NCI-H526 (cell line): Measurements from ENCODE around the gene CTNNBL1.
"Not testable (repeated sequence)": the region's sequence is repeated elsewhere in the genome, so short reads cannot be mapped to it uniquely, and the experiment has no call there.

Experiments
- DNase-seq, 2 experiments: peaks; one replicate each; lab custom pipeline; 2025; lab: John Stamatoyannopoulos, UW

CTNNBL1 gene

GRCh38 chr20:37711001-37711400, 17.2 kb downstream of the CTNNBL1 start:
- no peak for DNase-seq

- no peak for DNase-seq
These were observed 18.4 kb downstream of the CTNNBL1 start for GRCh38 chr20:37711994-37712964.

GRCh38 chr20:37713396-37713795, 19.6 kb downstream of the CTNNBL1 start:
- DNase-seq, result no peak

- DNase-seq, result no peak
These were observed 21.3 kb downstream of the CTNNBL1 start for GRCh38 chr20:37714978-37715672.

DNA sequence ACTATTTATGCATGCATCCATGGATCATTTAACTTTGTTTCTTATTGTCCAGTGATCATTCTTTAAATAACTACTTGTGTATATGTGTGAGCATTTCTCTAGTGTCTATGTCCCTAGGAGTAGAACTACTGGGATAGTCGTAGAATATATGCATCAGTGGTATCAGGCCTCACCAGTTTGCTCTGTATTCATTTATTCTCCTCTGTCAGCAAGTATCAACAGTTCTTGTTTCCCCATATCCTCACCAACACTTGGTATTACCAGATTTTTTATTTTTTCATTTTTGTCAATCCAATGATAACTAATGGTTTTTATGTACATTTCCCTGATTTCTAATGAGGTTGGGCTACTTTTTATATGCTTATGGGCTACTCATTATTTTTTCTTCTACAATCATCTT, 27.9 kb downstream of the CTNNBL1 start:
- DNase-seq, result no peak

DNA sequence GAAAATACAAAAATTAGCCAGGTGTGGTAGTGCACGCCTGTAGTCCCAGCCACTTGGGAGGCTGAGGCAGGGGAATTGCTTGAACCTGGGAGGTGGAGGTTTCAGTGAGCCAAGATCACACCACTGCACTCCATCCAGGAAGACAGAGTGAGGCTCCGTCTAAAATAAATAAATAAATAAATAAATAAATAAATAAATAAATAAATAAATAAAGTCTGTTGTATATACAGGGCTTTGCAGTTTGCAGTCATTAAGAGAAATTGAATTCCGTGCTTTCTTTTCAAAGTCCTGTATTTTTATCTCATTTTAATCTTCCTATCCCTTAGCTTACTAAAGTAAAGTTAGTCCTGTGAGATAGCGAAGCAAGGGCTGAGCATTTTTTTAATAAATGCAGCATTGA, 28.5 kb downstream of the CTNNBL1 start:
- DNase-seq, result not testable (repeated sequence)

GRCh38 chr20:37723668-37724067, 29.8 kb downstream of the CTNNBL1 start:
- DNase-seq, result no peak

DNA sequence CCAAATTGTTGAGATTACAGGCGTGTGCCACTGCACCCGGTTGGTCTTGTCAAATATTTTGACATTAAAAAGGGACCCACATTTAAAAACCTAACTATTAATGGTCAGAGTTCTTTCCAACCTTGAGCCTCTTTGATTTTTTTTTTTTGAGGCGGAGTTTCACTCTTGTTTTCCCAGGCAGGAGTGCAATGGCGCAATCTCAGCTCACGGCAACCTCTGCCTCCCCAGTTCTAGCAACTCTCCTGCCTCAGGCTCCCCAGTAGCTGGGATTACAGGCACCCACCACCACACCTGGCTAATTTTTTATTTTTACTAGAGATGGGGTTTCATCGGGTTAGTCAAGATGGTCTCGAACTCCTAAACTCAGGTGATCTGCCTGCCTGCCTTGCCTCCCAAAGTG, 31.3 kb downstream of the CTNNBL1 start:
- DNase-seq, result no peak

GRCh38 chr20:37725855-37726254, 32.0 kb downstream of the CTNNBL1 start:
- peak; percentile 4 to 11 for DNase-seq

GRCh38 chr20:37726321-37726720, 32.5 kb downstream of the CTNNBL1 start:
- DNase-seq, result no peak

- DNase-seq, result no peak
These were observed 33.4 kb downstream of the CTNNBL1 start for GRCh38 chr20:37726971-37727956.

DNA sequence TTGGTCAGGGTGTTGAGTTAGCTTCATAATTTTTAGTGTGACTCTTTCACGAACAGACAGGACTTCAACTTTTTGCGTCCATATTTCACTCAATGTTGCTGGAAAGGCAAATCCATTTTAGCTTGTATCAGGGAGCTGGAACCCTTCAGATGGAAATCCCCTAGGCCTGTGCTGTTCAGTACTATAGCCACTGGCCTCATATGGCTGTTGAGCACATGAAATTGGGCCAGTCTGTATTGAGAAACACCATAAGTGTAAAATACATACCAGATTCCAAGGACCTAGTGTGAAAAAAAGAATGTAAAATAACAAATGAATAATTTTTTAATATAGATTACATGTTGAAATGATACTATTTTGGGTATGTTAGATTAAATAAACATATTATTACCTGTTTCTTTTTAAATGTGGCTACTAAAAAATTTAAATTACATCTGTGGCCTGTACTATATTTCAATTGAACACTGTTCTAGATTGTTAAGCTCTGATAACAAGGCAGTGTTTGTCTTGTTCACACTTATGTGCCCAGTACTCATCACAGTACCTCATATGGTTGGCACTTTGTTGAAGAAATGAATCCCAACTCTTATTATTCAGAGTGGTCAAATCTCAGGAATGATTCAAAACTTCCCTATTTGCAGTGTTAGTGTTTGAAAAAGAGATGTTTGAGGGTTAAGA, 34.3 kb downstream of the CTNNBL1 start:
- no peak for DNase-seq

- DNase-seq, result no peak
These were observed 34.8 kb downstream of the CTNNBL1 start for GRCh38 chr20:37728635-37728983.

DNA sequence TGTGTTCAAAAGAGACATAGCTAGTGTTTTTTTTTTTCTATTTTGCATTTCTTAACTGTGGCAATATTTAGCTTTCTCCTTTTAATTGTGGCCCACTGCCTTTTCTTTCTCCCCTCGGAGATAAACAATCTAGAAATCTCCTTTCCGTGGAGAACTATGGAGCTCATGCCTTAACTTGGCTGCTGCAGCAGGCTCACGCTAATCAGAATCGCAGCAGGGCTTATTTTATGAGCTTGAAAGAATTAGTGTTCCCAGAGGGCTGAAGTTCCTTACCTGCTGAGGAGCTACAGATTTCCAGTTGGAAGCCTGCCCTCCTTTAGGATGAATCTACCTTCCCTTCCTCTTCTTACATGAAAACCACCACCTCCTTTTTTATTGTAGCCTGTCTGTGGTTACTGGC, 35.6 kb downstream of the CTNNBL1 start:
- no peak for DNase-seq

DNA sequence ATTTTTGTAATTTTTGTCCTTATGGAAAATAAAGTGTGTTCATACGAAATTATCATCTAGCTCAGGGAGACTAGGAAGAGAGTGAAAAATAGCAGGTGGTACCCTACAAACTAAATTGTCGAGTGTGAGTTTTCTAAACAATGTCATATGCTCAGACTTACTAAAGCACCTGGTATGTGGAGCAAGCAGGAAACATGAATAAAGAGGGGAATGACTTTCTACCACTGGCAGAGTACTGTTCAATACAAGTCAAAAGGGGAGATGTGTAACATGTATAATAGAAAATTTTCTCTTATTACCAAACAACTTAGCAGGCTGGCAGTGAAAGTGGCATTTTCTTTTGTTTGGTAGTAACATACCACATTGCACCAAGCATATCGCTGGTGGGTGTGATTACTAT, 36.1 kb downstream of the CTNNBL1 start:
- DNase-seq, result no peak

DNA sequence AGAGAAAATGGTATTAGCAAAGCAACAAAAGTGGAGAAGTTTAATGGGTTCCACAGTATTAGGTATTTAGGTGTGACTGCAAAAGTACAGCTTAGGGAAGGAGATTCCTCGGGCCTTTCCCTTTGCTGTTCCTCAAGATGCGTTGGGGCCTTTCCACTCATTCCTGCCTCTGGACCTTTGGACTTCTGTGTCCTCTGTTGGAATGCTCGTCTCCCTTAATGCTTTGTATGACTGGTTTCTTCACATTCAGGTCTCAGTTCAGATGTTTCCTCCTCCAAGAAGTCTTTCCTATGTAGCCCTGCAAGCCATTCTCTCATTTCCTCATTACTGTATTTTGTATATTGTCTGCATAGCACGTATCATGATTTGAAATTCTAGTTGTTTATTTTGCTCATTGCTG, 39.6 kb downstream of the CTNNBL1 start:
- DNase-seq, result no peak

DNA sequence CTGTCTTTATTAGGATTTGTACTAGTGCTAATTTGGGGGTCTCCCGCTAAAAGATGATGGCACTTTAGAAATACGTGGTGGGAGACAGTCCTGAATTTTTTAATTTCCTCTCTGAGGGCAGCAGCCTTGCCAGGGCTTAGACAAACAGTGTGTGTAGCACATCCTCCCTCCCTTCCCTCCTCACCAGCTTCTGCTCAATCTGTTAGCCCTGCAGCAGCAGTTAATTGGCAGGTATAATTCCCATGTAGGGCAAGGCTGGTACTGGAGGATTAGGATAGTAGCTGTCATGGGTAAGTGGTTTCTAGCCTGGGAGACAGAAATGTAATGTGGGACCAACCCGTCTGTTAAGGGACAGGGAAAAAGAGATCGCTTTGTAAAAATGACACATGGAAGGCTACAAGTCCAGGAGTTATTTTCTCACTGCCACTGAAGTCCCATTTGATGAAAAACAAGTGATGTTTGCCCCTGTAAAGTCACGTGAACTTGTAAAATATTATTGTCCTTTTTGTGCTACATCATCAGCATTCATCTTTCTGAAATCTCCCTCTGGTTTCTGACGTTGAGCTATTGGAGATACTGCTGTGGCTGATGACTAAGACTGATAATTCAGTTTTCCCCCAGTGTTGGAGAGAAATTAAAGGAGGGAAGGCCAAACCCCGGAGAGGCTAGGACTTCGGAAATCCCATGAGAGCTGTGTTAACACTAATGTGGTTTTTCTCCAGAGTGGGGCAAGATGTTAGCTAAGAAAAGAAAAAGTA, 40.6 kb downstream of the CTNNBL1 start:
- no peak for DNase-seq

- DNase-seq, result no peak
These were observed 41.7 kb downstream of the CTNNBL1 start for GRCh38 chr20:37735541-37735940.

DNA sequence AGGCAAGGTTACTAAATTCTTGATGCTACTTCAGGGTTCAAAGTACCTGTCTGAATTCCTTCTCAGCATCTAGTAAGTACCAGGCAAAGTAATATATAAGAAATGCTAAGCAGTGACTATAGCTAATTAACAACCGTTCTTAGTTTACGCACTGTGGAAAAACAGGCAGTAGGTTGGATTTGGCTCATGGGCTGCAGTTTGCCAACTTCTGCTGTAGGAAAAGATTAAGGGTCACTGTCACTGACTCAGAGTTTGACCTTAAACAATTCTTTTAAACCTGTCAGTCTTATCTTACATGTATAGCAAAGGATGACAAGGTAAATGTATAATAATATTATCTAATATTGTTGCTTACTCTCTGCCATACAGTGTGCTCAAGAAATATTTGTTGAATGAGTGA, 42.3 kb downstream of the CTNNBL1 start:
- no peak for DNase-seq

DNA sequence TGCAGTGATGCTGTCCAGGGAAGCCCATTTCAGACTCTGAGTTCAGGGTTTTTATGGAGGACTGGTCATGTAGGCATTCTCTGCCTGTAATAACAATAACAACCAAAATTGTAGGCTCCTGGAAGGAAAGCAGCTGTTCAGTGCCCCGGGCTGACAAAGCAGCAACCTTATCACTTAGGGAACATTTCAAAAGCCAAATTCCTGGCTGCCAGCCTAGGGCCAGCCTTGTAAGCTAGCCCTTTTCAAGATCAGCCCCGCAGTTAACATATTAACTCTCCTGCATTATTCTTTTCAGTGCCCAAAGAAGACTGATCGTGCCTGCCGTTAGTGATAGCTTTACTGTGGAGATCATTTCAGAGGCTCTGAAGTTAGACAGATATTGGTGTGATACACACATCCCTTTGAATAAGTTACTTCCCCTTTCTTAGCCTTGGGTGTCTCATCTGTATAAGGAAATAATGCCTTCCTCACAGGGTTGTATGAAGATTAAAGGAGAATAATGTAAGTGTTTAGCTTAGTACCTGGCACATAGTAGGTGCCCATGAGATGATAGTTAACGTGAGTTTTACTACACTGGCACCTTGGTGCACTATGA, 44.1 kb downstream of the CTNNBL1 start:
- DNase-seq, result no peak
